ENCODE measurements around the gene KRT80.

The KRT80 gene

GRCh38 chr12:52155048-52155868, 36.6 kb downstream of the KRT80 start:
- DNase-seq (ENCODE audit: low spot score) = no peak

- DNase-seq (ENCODE audit: low spot score) = no peak
Observed at GRCh38 chr12:52152905-52153317, 38.9 kb downstream of the KRT80 start.

DNA sequence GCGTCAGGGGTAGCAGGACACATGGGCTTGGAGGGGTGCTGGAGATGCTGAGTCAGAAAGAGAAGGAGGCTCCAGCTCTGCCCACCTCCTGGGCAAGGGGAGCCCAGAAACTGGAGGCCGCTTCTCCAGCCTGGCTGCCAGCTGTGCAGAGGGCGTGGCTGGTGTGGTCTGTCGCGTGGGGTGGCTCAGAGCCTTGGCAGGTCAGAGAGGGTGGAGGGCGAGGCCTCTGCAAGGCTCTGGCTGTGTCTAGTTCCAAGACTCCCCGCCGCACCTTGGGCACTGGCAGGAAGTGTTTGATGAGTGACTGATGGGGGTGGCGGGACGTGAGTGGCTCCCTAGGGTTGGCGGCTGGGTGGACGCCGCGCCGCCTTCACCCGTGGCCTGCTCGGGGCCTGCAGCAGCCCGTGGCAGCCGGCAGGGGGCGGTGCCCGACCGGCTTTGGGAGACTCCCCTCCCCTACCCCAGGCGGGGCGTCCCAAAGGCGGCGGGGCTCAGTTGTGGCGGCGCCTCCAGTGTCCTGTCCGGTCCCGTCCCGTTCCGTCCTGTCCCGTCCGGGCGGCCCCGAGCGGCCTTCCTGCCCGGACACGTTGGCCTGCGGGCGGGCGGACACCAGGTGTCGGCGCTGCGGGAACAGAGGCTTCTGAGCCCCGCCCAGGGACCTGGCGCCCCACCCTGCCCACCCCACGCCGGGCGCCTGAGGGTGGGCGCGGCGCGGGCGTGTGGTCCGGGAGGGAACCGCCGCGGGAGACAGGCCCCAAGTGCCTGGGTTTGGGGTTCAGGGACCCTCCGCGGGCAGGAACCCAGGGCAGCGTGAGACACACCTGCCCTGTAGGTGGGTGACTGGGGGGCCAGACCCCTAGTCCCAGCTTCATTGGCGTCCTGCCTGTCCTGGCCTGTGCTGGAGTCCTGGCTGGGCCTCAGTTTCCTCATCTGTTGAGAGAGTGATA, 39.7 kb downstream of the KRT80 start:
- DNase-seq (ENCODE audit: low spot score) = peak; percentile 86

DNA sequence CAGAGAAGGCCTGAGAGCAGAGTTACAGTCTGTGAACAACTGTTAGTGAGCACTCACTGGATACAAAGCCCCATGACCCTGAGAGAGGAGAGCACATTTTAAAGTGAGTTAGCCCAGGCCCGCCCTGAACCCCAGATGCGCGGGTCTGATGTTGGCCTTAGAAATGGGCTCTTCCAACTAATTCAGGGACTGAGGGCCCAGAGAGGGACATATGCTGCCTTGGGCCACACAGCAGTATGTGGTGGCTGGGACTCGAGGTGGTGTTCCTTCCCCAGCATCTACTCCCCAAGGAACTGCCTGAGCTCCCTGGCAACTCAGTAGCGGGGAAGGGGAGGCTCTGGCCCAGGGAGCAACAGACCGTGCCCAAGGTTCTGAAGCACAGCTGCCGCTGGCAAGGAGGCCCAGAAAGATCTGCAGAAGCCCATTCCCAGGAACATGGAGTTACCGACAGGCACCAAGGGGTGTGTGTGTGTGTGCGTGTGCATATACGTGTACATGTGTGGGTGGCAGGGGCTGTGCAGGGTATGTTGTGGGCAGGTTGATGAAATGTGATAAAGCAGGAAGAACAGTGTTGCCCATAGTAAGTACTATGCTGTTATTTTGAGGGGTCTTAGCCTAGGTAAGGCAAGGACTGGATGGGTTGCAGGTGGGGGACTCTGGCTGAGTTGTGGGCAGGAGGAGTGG, 40.5 kb downstream of the KRT80 start:
- DNase-seq (ENCODE audit: low spot score) = no peak

GRCh38 chr12:52149651-52150241, 42.1 kb downstream of the KRT80 start:
- no peak for DNase-seq (ENCODE audit: low spot score)

GRCh38 chr12:52149182-52149641, 42.6 kb downstream of the KRT80 start:
- DNase-seq (ENCODE audit: low spot score) = no peak

DNA sequence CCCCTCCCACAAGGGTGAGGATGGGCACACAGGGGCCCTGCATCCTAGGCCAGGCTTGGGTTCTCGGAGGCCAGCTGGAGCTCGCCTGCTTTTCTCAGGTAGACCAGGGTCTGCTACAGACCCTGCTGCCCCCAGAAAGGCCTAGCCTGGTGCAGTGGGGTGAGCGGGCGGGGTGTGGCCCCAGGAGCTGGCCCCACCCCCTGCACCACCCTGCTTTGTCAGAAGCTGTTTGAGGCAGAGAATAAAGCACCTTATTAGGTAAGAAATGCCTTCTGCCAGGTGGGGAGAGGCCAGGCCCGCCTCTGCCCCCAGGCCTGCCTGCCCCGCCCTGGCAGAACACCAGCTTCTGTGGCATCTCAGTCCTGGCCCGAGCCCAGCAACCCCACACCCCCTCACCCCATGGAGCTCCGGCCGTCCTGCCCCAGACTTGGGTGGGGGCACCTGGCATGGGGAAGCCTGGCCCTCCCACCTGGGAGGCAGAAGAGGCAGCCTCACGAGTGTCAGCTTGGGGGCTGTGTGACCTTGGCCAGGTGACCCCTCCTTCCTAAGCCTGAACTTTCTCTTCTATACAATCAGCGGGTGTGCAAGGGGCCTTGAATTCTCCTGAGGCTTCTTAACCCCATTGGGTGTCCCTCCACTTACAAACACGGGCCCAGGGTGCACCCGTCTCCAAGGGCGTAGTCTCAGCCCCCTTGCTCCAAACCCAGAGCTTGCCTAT, 43.2 kb downstream of the KRT80 start:
- no peak for DNase-seq (ENCODE audit: low spot score)

DNA sequence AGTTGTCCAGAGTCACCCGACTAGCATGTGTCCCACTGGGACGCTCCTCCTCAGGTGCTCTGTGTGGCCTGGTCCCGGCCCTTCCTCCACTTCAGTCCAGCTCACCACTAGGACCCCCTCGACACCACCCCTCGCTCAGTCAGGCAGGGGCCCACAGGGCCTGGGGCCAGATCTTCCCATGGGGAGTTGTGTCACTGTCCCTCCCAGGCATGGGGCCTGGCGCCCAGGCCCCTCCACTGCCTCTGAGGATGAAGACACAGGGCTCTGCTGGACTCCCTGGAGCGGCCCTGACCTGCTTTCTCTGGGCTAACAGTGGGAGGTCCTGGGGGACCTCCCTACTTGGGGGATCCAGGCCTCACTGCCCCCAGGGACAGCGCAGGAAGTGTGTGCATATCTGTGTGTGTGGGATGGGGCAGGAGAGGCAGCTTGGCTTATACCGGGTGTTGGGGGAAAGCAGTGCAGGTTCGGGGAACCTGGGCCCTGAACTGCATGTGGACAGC, 43.8 kb downstream of the KRT80 start:
- no peak for DNase-seq (ENCODE audit: low spot score)

DNA sequence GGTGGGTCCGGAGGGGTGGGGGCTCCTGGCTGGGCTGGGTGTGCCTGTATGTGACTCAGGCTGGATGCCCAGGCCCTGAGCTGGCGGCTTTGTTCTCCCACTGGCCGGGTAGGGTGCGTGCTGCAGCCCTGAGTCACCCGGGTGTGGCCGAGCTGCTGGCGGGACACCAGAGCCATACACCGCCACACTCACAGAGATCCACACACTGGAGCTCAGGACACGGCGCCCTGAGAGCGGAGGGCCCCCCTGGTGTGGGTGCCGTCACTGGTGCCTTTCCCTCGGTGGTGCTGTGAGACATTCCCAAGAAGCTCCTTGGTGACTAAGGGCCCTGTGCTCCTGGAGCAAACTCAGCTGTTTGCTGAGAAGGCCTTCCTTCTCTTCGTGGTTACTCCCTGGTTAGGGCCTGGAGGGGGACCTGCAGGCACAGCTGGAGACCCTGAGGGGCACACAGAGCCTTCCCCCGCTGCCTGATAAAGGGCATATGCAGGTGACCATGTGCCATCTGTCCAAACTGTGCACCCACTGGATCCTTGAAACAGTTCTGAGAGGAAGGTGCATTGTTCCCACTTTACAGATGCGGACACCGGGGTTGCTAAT, 44.3 kb downstream of the KRT80 start:
- peak; percentile 98 for DNase-seq (ENCODE audit: low spot score)

DNA sequence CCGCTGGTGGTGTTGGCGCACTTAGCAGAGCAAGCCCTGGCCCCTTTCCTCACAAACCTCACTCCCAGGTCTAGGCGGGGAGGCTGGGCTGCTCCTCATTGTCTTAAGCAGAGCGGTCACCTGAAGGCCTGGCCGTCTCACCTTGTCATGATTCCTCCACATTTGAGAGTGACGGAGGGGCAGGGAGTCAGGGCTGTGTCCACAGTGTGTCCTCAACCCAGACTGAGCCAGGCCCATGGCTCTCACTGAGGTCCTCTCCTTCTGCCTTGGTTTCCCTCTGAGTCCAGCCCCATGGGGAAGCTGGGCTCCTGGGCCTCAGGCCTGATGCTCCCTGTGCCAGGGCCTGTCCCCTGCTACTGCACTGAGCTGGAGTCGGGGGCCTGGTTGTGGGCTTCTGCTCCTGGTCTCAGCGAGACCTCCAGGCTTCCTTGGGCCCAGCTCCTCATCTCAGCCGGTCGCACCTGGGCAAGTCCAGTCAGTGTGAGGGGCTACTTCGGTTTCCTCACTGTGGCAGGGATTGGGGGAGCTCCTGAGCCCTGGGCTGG, 44.9 kb downstream of the KRT80 start:
- DNase-seq (ENCODE audit: low spot score) = no peak

- no peak for DNase-seq (ENCODE audit: low spot score)
Observed at GRCh38 chr12:52146089-52146821, 45.6 kb downstream of the KRT80 start.

DNA sequence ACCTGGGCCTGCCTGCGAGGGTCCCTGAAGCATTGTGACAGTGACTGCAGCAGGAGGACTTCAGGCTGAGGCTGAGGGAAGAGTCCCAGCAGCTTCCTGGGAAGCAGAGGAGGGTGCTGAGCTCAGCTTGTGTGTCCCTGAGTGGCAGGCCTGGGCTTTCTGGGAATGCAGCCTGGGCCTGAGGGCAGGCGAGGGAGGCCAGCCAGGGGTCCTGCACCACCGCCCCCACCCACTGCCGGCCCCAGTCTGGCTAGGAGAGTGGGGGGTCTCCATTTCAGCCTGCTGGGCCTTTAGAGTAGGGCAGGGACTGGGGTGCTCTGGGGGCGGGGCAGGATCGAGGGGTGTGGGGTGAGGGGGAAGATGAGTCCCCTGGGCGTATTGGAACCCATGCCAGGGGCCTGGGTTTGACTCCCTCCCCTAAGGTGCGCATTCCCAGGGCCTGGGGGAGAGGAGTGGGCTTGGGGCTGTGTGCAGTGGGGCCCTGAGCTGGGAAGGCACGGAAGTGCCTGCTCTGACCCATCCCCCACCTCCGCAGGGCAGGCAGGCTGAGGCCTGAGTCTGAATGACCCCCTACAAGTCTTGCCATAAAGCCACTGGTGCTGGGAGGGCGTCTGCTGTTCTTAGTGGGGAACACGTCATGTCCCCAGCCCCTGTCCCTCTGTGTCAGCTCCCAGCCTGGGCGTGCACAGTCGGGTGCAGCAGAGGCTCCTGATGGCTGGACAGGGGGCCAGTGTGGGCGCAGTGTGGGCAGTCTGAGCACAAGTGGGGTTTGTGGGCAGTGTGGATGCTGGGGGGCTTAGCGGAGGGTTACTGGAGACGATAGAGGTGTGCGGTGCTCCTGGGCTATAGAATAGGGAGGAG, 46.4 kb downstream of the KRT80 start:
- no peak for DNase-seq (ENCODE audit: low spot score)

DNA sequence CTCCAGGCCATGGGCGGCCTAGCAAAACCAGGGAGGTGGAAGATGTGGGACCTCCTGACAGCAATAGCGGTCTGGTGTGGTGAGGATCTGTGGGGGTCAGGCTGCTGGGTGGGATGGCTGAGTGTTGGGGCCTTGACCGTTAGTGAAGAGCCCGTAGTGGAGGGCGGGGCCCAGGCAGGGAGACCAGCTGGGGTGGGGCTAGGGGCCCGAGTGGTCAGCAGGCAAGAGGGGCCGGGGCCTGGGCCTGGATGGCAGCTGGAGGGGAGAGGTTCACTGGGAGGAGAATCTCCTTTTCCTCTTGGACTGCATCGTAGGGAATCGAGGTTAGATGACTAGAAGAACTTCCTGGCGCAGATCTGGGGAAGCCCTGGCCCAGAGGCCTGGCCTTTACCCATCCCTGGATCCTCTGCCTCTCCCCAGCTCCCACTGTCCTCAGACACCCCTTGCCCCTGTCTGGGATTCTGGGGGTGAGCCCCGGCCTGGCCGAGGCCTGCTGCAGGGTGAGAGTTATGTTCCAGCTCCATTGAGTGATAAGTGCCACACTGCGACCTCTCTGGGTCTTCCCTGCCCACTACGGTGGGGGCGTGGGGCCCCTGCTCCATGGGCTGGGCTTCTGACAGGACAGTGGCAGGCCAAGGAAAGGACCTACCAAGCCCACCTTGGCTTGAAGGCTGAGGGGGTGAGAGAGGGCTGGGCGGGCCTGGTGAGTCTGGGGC, 47.1 kb downstream of the KRT80 start:
- no peak for DNase-seq (ENCODE audit: low spot score)

DNA sequence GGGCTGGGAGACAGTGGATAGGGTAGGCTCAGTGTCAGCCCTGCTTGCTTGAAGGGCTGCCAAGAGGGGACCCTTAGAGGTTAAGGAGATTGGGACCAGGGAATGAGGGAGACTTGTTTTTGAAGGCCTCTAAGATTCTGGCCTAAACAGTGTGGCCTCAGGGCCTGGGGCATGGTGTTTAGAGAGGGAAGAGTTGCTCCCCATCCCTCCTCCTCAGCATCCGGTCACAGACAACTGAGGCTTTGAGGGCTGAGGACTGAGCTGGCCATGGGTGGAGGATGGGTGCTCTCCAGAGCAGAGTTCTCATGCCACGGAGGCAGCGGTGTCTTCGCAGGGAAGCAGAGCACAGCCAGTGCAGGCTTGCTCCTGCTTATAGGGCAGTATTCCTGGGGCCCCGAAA, 49.4 kb downstream of the KRT80 start:
- no peak for DNase-seq (ENCODE audit: low spot score)

DNA sequence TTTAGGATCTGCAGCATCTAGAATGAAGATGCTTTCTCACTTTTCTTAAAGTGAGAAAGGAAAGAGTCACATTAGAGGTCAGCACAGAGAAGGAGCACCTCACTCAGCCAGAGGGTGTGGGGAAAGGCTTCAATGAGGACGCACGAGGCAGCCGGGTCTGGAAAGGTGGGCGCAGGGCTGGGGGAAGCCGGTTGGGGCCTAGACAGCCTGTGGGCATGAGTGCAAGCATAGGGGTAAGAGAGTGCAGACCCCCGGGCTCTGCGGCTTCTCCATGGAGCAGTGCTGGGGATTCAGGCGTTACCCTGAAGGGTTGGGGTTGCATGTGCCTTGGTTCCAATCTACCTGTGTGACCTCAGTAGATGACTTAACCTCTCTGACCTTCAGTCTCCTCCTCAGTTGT, 49.9 kb downstream of the KRT80 start:
- no peak for DNase-seq (ENCODE audit: low spot score)

GRCh38 chr12:52141306-52141705, 50.5 kb downstream of the KRT80 start:
- no peak for DNase-seq (ENCODE audit: low spot score)

DNA sequence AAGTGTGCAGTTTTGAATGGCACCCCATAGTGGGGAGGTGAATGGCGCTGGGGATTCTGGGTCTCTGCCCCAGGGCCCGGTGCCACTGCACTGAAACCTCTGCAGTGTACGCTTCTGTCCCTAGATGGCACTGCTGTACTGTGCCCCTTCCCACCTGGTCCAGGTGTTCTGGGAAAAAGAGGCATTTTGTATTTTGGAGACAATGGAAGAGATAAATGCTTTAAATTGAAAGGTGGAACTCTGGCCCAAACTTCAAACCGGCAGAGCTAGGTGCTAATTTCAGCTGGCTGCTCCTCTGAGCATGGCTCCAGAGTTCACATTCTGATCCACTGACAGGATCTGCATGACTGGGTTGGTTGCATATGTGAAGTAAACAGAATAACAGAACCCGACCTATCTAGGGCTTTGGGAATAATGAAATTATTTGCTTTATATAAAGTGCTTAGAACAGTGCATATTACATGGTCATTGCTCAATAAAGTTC, 52.2 kb downstream of the KRT80 start:
- DNase-seq (ENCODE audit: low spot score) = peak; percentile 69

DNA sequence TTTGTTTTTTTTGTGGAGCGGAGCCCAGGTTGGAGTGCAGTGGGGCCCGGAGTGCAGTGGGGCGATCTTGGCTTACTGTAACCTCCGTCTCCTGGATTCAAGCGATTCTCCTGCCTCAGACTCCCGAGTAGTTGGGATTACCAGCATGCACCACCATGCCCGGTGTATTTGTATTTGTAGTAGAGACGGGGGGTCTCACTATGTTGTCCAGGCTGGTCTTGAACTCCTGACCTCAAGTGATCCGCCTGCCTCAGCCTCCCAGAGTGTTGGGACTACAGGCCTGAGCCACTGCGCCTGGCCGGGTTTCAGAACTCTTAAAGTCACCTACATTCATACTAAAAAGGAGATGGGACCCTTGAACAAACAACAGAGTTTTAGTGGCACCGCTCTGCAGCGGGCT, 52.7 kb downstream of the KRT80 start:
- no peak for DNase-seq (ENCODE audit: low spot score)

Measured in AG08396 (cell line).